GM12874 (cell line): Measurements from ENCODE around the gene CLCN5.

Source experiments
- CTCF ChIP-seq: IDR thresholded peaks from 2 replicates; pipeline ENCODE4 v1.5.1; 2011; ENCODE audit warnings: low read depth, mild to moderate bottlenecking, control low read depth, low read length, moderate library complexity; ENCODE audit not compliant: insufficient read depth

CLCN5 gene

DNA sequence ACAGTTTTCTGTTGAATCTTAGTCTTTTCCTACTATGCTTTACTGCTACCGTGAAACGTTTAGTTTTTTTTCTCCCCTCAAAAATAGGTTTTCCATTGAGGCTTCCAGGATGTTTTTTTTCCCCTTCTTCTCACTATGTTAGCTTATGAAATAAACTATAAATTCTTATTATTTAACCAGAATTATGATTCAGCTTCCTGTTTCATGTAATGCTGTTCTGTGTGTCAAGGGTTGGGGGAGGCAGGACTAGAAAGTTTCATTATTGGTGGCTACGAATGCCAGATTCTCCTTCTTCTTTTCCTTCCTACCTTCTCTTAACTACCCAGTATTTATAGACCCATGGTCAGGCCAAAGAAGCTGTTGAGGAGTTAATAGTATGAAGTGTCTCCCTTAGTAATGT lies 11.8 kb downstream of the CLCN5 start:
- no peak for TF ChIP-seq CTCF

DNA sequence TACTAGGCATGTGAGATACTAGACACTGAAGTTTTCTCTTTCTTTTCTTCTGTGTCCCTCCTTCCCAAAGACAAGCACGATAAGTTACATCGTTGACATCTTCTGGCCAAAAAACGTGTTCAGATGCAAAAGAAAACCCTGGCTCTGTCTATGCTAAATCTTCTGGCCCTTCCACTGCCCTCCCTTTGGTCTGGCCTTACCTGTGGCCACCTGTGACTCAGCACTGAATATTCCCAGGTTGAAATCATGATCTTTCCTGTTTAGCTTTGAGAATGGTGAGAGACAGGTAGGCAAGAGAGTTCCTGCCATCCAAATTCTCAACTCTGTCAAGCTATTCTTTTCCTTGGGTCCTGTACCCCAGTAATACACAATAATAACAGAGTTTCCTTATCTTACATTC lies 12.3 kb downstream of the CLCN5 start:
- no peak for TF ChIP-seq CTCF

DNA sequence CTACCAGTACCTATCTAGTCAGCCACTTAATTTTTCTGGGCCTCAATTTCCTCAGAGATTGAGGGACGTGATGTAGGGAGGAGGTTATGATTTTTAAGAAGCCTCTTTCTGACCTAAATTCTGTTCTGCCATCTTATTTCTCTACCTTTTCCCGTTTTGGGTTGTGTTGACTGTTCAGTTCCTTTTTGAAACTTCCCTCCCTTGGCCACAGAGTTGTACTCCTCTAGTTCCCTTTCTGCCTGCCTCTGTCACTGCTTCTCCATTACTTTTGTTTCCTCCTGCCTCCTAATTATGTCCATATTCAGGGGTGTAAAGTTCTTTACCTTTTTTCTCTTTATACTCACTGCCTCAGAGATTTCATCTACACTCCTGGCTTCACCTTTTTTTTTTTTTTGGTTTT lies 25.4 kb downstream of the CLCN5 start:
- no peak for TF ChIP-seq CTCF

DNA sequence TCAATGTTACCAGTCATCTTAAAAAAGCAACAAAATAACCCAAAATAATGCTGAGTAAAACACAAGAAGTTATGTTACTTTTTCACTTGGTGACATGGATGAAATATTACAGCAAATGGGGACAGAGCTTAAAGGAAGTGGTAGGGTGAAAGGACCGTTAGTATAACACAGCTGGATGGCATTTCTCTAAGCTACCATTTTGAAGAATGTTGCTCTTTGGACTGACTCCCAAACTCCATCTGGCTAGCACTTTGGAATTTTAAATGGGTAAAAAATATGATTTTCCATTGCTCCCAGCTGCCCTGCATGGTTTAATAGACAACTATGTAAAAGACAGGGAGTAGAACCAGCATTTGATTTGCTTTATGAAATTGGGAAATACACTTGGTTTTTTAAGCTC lies 27.6 kb downstream of the CLCN5 start:
- no peak for TF ChIP-seq CTCF

DNA sequence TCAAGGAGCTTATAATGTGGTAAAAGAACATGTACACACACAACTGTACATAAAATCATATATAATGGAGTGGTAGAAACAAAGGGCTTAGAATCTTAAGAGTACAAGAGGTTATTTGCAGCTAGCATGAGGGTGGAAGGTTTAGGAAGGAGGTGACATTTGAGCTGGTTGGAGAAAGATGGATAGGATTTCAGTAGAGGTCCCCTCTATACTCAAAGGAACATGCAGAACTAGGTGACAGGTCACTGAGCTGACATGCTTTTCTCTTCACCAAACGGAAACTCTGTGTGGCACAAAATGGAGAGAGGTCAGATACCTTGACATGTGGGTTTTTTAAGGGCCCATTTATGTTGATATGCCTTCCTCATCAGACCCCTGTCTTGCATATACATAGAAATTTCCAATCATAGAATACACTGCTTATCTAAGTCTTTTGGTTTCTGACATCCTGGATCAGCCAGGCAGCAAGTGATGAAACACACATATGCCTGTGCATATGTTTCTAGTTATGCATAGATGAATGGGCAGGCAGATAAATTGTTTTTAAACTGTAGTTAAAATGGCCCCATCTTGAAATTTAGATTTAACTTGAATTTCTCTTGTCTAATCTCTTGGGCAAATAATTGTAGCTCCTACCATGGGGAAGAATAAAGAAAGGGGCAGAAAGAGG lies 29.3 kb downstream of the CLCN5 start:
- TF ChIP-seq CTCF: no peak

DNA sequence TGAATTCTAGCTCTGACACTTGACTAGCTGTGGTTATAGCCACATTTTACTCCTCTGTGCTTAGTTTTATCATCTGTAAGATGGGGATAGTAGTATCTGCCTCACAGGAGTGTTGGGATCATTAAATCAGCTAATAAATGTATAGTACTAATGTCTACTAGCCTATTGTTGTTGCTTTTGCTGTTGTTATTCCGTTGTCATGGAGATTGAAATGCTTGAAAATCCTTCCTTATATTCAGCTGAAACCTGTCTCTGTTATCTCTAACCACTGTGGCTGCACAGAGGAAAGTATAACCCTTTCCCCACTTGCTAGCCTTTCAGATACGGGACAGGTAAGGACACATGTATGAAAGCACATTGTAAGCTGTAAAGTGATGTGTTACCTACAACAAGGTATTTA lies 33.9 kb downstream of the CLCN5 start:
- TF ChIP-seq CTCF: no peak

DNA sequence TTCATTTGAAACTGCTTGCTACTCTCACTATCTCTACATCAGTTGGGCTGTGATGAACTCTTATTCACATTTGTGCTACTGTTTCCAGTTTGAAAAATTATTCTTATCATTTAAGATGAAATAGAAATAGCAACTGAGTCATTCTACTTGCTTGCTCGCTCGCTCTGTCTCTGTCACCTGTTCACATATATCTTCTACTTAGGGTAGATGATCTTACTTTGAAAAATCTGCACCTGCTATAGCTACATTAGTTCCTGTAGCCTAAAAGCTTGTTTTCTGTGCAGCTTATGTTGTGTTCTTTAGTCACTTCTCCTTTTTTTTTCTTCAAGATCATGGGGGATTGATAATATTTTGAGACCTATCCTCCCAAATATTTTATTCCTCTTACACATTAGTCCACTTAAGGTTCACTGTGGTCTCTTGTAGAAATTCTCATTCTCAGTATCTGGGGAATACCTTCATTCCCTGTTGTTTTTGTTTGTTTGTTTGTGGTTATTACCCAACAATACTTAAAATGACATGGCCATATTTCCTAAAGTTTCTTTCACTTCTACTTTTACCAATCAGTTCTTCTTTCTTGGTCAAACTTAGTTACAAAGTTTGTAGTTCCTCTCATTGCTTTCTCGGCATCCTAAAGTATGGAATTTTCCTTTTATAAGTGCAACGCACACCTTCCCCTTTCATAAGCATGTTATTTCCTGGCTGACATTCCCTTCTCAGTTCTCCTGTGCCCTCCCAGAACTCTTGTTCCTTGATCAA lies 36.5 kb downstream of the CLCN5 start:
- no peak for TF ChIP-seq CTCF
